HCT116 (cell line): ENCODE data around the gene MOV10.

Experiments used
- EGR1 ChIP-seq: IDR thresholded peaks from 2 replicates; pipeline ENCODE4 v1.6.1; 2012; ENCODE audit warnings: low read depth
- EZH2 ChIP-seq: fragments of 200-600 bp; sonication (generic); IDR thresholded peaks from 2 replicates; pipeline ENCODE4 v1.6.1; 2017; ENCODE audit warnings: antibody characterized with exemption, mixed run types
- POLR2A ChIP-seq: IDR thresholded peaks from 2 replicates; pipeline ENCODE4 v1.7.0; 2011; ENCODE audit warnings: borderline replicate concordance; ENCODE audit not compliant: insufficient read depth, insufficient read length; ENCODE audit errors: extremely low read depth
- RAD21 ChIP-seq: IDR thresholded peaks from 2 replicates; pipeline ENCODE4 v1.6.1; 2012; ENCODE audit warnings: low read depth, mild to moderate bottlenecking
- SRF ChIP-seq: IDR thresholded peaks from 2 replicates; pipeline ENCODE4 v1.6.1; 2012; ENCODE audit warnings: low read depth
- YY1 ChIP-seq: IDR thresholded peaks from 2 replicates; pipeline ENCODE4 v1.6.1; 2011; ENCODE audit warnings: low read length, low read depth, moderate library complexity, mild to moderate bottlenecking; ENCODE audit not compliant: insufficient replicate concordance; ENCODE audit errors: extremely low read depth

GRCh38 chr1:112687361-112687760 lies 12.9 kb downstream of the MOV10 start:
- TF ChIP-seq YY1 (no peak), SRF (no peak), POLR2A (no peak), EZH2 (no peak), RAD21 (no peak), EGR1 (no peak)
